Sigmoid colon (tissue), 7 donors: ENCODE data around the gene PPP1R14B. TPM values are rescaled to one million over a fixed set of nuclear protein-coding genes. Genes with fewer than 3 reads are reported as not detected.

ENCODE experiments used
- DNase-seq: peaks from one replicate; pipeline ENCODE4 v3.0.0-alpha.2; 2019
- H3K27ac ChIP-seq, 4 donors: fragments of 200-600 bp; sonication (generic); one replicate each; pipeline ENCODE4 v1.5.1; 2016 to 2019; ENCODE audit warnings: mild to moderate bottlenecking in 1 of 4
- H3K27me3 ChIP-seq, 3 donors: fragments of 200-600 bp; sonication (generic); one replicate each; pipeline ENCODE4 v1.5.1; 2019; ENCODE audit warnings: mild to moderate bottlenecking in 1 of 3
- H3K36me3 ChIP-seq, 4 donors: fragments of 200-600 bp; sonication (generic); one replicate each; pipeline ENCODE4 v1.5.1; 2016 to 2019
- H3K4me1 ChIP-seq, 4 donors: fragments of 200-600 bp; sonication (generic); one replicate each; pipeline ENCODE4 v1.5.1; 2017 to 2019
- H3K4me3 ChIP-seq, 4 donors: fragments of 200-600 bp; sonication (generic); one replicate each; pipeline ENCODE4 v1.5.1; 2017 to 2019; ENCODE audit warnings: mild to moderate bottlenecking in 2 of 4, moderate library complexity in 1 of 4
- H3K9me3 ChIP-seq, 4 donors: fragments of 200-600 bp in 3 of 4; sonication (generic) in 3 of 4; one replicate each; pipeline versions ENCODE4 v1.5.1 to v1.6.1; 2013 to 2019
- CTCF ChIP-seq, 4 experiments: fragments of 450-650 bp in 3 of 4; fragments of 200-600 bp in 1 of 4; IDR thresholded peaks; one replicate each; pipeline ENCODE4 v1.5.1; 2016 to 2019; ENCODE audit warnings: antibody characterized with exemption in 4 of 4, mild to moderate bottlenecking in 3 of 4, moderate library complexity in 2 of 4
- EP300 ChIP-seq, 4 donors: sonication (generic); formaldehyde crosslinking; IDR thresholded peaks; one replicate each; pipeline ENCODE4 v1.6.1; 2017; ENCODE audit warnings: antibody characterized with exemption in 4 of 4
- POLR2A ChIP-seq, 2 donors: fragments of 450-650 bp; IDR thresholded peaks; one replicate each; pipeline ENCODE4 v1.6.1; 2016; ENCODE audit warnings: antibody characterized with exemption in 2 of 2, mild to moderate bottlenecking in 2 of 2, moderate library complexity in 2 of 2
- POLR2AphosphoS5 ChIP-seq, 4 donors: sonication (generic); formaldehyde crosslinking; IDR thresholded peaks; one replicate each; pipeline ENCODE4 v1.6.1; 2017; ENCODE audit warnings: antibody characterized with exemption in 4 of 4
- WGBS, 2 donors: extraction: QIAGEN DNeasy Blood & Tissue Kit; methylation state at CpG; one replicate each; pipeline ENCODE4 v1.1.7; 2013; 5-methylcytosine and 5-hydroxymethylcytosine counted together
- intact Hi-C: fragments of 100-400 bp; cut with DNase I; formaldehyde crosslinking; loops from one replicate; pipeline ENCODE4 v1.15.1; 2023
- polyA plus RNA-seq, 3 donors: library from polyadenylated mRNA; stranded (reverse); fragments of 200-250 nt; gene quantifications; one replicate each; pipeline ENCODE4 v1.2.3, GENCODE V29; 2013
- total RNA-seq, 4 donors: library from RNA; depleted of rRNA; stranded (reverse); fragments of >200 nt; gene quantifications; one replicate each; pipeline ENCODE4 v1.1.0, GENCODE V29; 2016
- donor health status: healthy with polysubstance abuse.
- donor health status: Bipolar disorder and iron deficiency.
- donor health status: healthy.

Gene PPP1R14B
- total and polyA plus RNA-seq, 7 donors = 31.8 to 159 (median 66.6) TPM

DNA sequence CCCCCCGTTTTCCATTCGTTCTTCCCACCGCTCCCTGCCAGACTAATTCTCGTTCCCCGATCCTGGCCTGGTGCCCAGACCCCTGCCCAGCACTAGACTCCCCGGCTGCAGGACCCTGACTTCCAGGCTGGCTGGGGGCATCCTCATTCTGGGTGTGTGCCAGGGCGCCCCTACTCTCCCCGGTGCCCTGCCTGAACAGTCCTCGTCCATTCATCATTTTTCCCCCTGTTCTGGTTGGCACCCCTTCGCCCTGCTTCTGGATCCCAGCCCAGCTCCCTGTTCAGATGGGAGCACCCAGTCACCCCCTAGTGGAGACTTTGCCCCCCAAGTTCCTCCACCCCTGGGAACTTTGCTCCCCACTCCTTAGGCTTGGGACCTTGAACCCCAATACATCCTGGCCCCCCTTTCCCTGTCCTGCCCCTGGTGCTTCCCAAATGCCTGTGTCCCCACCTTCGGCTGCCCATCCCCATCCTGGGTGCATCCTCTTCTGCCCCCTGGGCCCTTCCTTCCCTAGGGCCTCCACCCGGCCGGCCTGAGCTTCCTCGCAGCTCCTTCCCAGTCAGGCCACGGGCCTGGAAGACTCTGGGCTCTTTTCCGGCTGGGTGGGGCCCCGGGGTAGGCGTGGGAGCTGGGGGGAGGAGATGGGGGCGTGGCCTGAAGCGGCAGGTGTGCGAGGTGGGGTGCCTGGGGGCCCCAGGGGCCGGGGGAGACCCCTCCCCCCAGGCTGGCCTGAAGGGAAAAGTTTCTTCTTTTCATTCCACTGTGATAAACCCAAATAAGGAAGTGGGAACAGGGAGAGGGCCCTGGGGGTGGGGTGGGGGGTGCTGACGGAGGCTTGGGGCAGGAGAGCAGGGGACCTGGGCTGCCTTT, 5.5 kb upstream of the PPP1R14B start:
- TF ChIP-seq CTCF (IDR thresholded peaks at IDR 0.05) = peak; percentile 13 to 41 (median 34)
- TF ChIP-seq POLR2A (IDR thresholded peaks at IDR 0.05) = peak in 1 of 2 donors; percentile 49
- no peak for TF ChIP-seq EP300 (IDR thresholded peaks at IDR 0.05)
- Histone ChIP-seq H3K9me3 (no peaks in the 10 kb centered on the region), H3K4me1 (peaks cover 0 to 43% (median 32%) of the 10 kb centered on the region in 4 donors), H3K27ac (peak overlapping the region; percentile 73 to 85 (median 79)), H3K4me3 (peak overlapping the region; percentile 68 to 93 (median 79)), H3K27me3 (no peaks in the 10 kb centered on the region), H3K36me3 (peaks cover 7 to 27% (median 15%) of the 10 kb centered on the region in 4 donors)
- 3 to 5% methylated on average over 23 of the region's 23 CpGs for WGBS, 2 donors
- intact Hi-C loops = loop anchor here (1.0 kb wide), 1 partner anchor 17 kb away; no protein-coding TSS in a partner anchor
- DNase-seq = peak; percentile 77

DNA sequence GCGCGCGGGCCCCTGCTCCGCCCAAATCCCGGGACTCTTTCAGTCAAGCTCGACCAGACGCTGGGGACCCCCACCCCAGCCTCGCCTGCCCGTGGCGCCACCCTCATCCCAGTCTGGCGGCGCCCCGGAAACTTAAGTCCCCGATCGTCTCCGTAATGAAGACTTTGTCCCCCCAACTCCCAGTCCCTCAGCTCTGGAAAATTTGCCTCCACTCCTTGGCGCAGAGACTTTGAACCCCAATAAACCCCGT, 4.9 kb upstream of the PPP1R14B start:
- peaks cover 7 to 22% (median 14%) of the 10 kb centered on the region in 4 donors for H3K36me3 ChIP-seq
- no peaks in the 10 kb centered on the region for H3K27me3 ChIP-seq
- 0 to 1% methylated on average over 18 of the region's 18 CpGs for WGBS, 2 donors
- DNase-seq = no peak
- intact Hi-C loops = loop anchor here (1.0 kb wide), 1 partner anchor 18 kb away; no protein-coding TSS in a partner anchor
- peak overlapping the region; percentile 73 to 85 (median 79) for H3K27ac ChIP-seq
- H3K9me3 ChIP-seq = no peaks in the 10 kb centered on the region
- H3K4me1 ChIP-seq = peaks cover 0 to 47% (median 32%) of the 10 kb centered on the region in 4 donors
- no peak for TF ChIP-seq CTCF (IDR thresholded peaks at IDR 0.05)
- TF ChIP-seq POLR2A (IDR thresholded peaks at IDR 0.05) = no peak
- TF ChIP-seq POLR2AphosphoS5 (IDR thresholded peaks at IDR 0.05) = no peak
- TF ChIP-seq EP300 (IDR thresholded peaks at IDR 0.05) = no peak
- peak overlapping the region; percentile 68 to 93 (median 79) for H3K4me3 ChIP-seq

DNA sequence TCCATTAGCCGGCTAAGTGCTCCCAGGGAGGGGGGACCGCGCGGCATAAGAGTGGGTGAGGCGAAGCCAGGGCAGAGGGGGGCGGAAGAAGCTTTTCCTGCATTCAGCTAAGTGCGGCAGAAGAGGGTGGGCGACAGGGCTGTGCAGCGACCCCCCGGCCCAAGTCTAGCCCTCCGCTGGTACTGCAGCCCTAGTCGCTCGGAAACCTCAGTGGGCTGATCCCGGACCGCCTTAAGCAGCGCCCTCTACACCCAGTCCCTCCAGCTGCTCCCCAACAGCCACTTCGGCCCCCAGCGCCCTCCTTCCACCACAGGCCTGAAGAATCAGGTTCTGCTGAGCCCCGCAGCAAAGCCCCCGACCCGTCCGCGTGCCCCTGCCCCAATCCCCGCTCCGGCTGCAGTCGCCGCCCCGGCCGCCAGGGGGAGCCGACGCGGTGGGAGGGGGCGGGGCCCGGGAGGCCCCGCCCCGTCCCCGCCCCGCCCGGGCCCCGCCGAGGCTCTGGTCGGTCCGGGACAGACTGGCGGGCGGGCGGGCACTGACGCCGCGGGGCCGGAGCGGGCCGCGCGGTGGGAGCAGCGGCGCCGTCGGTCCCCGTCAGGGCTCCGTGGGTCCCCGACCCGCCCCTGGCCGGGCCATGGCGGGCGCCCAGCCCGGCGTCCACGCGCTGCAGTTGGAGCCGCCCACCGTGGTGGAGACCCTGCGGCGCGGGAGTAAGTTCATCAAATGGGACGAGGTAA, 4.4 kb upstream of the PPP1R14B start, which contains the start of gene PLCB3:
Gene PLCB3, plus strand, starts transcription at position 515 of the 737 bp plus-strand sequence. Its CDS starts 120 bp downstream, at position 635.
- peak within 1 kb of the TSS; percentile 73 to 85 (median 79) for H3K27ac ChIP-seq
- WGBS, 2 donors = 1% methylated on average over 75 of the region's 75 CpGs
- H3K36me3 ChIP-seq = peaks cover 3 to 17% (median 11%) of the 10 kb centered on the region in 4 donors
- peak in 2 of 4 donors; percentile 39 to 43 for TF ChIP-seq POLR2AphosphoS5 (IDR thresholded peaks at IDR 0.05)
- TF ChIP-seq POLR2A (IDR thresholded peaks at IDR 0.05) = no peak
- TF ChIP-seq EP300 (IDR thresholded peaks at IDR 0.05) = no peak
- TF ChIP-seq CTCF (IDR thresholded peaks at IDR 0.05) = peak; percentile 64 to 90 (median 71)
- H3K4me1 ChIP-seq = peaks cover 0 to 49% (median 32%) of the 10 kb centered on the region in 4 donors
- DNase-seq = peak; percentile 79
- intact Hi-C loops = no loop called here
- no peaks in the 10 kb centered on the region for H3K9me3 ChIP-seq
- no peaks in the 10 kb centered on the region for H3K27me3 ChIP-seq
- H3K4me3 ChIP-seq = peak within 1 kb of the TSS; percentile 68 to 93 (median 79)

DNA sequence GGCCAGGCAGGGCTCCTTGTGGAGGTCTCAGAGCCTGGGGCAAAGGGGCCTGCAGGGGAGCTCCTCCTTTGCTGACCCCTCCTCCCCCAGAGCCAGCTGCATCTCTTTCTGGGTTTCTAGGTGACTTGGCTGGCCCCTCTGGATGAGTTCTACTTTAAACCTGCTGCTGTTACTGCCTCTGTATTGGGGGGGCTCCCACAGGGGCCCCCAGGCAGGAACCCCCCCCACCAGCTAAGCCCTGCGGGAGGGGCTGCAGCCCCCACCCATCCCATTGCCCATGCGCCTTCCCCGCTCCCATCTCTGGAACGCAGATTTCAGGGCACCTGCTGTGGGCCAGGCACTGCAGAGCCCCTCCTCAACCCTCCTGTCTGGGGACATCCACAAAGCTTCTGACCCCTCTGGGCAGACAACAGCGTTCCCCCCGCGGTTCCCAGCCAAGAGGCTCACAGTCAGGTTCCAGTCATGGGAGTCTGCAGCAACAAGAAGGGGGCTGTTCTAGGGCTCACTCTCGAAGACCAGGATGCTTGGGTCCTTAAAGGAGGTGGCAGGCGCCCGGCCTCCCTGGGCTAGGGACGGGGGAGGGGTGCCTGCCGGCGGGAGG, 3.8 kb upstream of the PPP1R14B start:
- Histone ChIP-seq H3K4me3 (peak overlapping the region; percentile 37 to 93 (median 76)), H3K9me3 (no peaks in the 10 kb centered on the region), H3K27me3 (no peaks in the 10 kb centered on the region), H3K36me3 (peaks cover 0 to 11% (median 7%) of the 10 kb centered on the region in 4 donors), H3K27ac (peak overlapping the region; percentile 73 to 85 (median 79)), H3K4me1 (peaks cover 0 to 56% (median 38%) of the 10 kb centered on the region in 4 donors)
- intact Hi-C loops = no loop called here
- no peak for DNase-seq
- WGBS, 2 donors = 22 to 25% methylated on average over 13 of the region's 13 CpGs
- no peak for TF ChIP-seq POLR2AphosphoS5 (IDR thresholded peaks at IDR 0.05)
